K562 (cell line): Measurements from ENCODE around the gene CLCN2. TPM values are rescaled to one million over a fixed set of nuclear protein-coding genes. Genes with fewer than 3 reads are reported as not detected.

Source experiments
- ATAC-seq: fragments of 200-7000 bp; cut with Tn5 transposase; 3 replicates; pipeline ENCODE4 v1.9.1; 2020; ENCODE audit warnings: moderate library complexity
- BruUV-seq: library from RNA; stranded (reverse); fragments of 400-500 nt; replicated peaks from 2 replicates; lab custom pipeline; 2021; lab: Mats Ljungman, UMichigan
- CTCF ChIA-PET: fragments of 300-600 bp; formaldehyde crosslinking; extraction: SDS; loops from one replicate; lab custom pipeline; 2021; ENCODE audit warnings: low intra/inter-chr PET ratio; lab: Yijun Ruan, JAX
- POLR2A ChIA-PET: fragments of 300-600, 350-650 bp; sonication (Branson Sonifier 250); formaldehyde crosslinking; extraction: SDS; loops from one replicate; lab custom pipeline; 2021; ENCODE audit warnings: antibody characterized with exemption, inconsistent platforms; lab: Yijun Ruan, JAX
- DNase-seq, 4 experiments: peaks; one replicate each; pipeline versions ENCODE4 v3.0.0 to v3.0.0-alpha.2; 2011 to 2018; ENCODE audit warnings: low spot score in 3 of 4, mixed read lengths in 3 of 4; ENCODE audit errors: extremely low read depth in 1 of 4
- FAIRE-seq: peaks from 2 replicates; lab custom pipeline; 2011; peaks lifted over from hg19 to GRCh38; lab: Jason Lieb, UNC
- H2AFZ ChIP-seq: 2 replicates; pipeline ENCODE4 v1.6.0; 2011; ENCODE audit warnings: low read depth, low read length, control low read depth, inconsistent platforms
- H3K27ac ChIP-seq: fragments of 200-600 bp; 3 replicates; pipeline ENCODE4 v1.8.0; 2011; ENCODE audit warnings: low read depth, mild to moderate bottlenecking, control low read depth, inconsistent platforms, low read length, moderate library complexity, mixed read lengths; ENCODE audit errors: extremely low read depth
- H3K27me3 ChIP-seq, 2 experiments: fragments of 300-600 bp in 1 of 2; 2 replicates in 1 of 2; 3 replicates in 1 of 2; pipeline versions ENCODE4 v1.6.0 to v1.8.0; 2011; ENCODE audit warnings: inconsistent platforms in 2 of 2, low read length in 2 of 2, mild to moderate bottlenecking in 1 of 2, mixed read lengths in 1 of 2, moderate library complexity in 1 of 2; ENCODE audit not compliant: control insufficient read depth in 2 of 2, insufficient read depth in 2 of 2
- H3K36me3 ChIP-seq: fragments of 300-600 bp; 3 replicates; pipeline ENCODE4 v1.8.0; 2011; ENCODE audit warnings: mild to moderate bottlenecking, low read length, inconsistent platforms; ENCODE audit not compliant: control insufficient read depth, insufficient read depth
- H3K4me1 ChIP-seq, 2 experiments: fragments of 200-600 bp in 1 of 2; replicated peaks in 1 of 2; 2 replicates in 1 of 2; 3 replicates in 1 of 2; pipeline versions ENCODE4 v1.5.1 to v1.8.0; 2011; ENCODE audit warnings: inconsistent platforms in 2 of 2, low read length in 2 of 2, mild to moderate bottlenecking in 1 of 2, mixed read lengths in 1 of 2, moderate library complexity in 1 of 2; ENCODE audit not compliant: control insufficient read depth in 2 of 2, insufficient read depth in 2 of 2
- H3K4me2 ChIP-seq: 2 replicates; pipeline ENCODE4 v1.6.1; 2011; ENCODE audit warnings: low read length, control low read depth, inconsistent platforms, mixed read lengths; ENCODE audit not compliant: insufficient read depth
- H3K4me3 ChIP-seq: fragments of 200-600 bp; sonication (generic), shearing (Covaris generic); 2 replicates; pipeline ENCODE4 v1.5.1; 2016; ENCODE audit warnings: control low read depth, inconsistent platforms
- H3K79me2 ChIP-seq: fragments of 200-600 bp; 3 replicates; pipeline ENCODE4 v1.8.0; 2011; ENCODE audit warnings: low read length, inconsistent platforms; ENCODE audit not compliant: control insufficient read depth, insufficient read depth
- H3K9ac ChIP-seq, 2 experiments: 2 replicates each; pipeline versions ENCODE4 v1.6.0 to v1.6.1; 2011; ENCODE audit warnings: low read depth in 2 of 2, low read length in 2 of 2, control low read depth in 1 of 2, inconsistent platforms in 1 of 2, mild to moderate bottlenecking in 1 of 2, mixed read lengths in 1 of 2; ENCODE audit not compliant: insufficient read depth in 1 of 2
- H3K9me1 ChIP-seq: one replicate; pipeline ENCODE4 v1.6.0; 2011; ENCODE audit warnings: inconsistent platforms, mild to moderate bottlenecking, low read length, moderate library complexity; ENCODE audit not compliant: control insufficient read depth, insufficient read depth
- H3K9me3 ChIP-seq: replicated peaks from 2 replicates; pipeline ENCODE4 v1.5.1; 2011; ENCODE audit warnings: low read depth, low read length, inconsistent platforms; ENCODE audit not compliant: control insufficient read depth, insufficient read depth
- H4K20me1 ChIP-seq: replicated peaks from 2 replicates; pipeline ENCODE4 v1.6.1; 2011; ENCODE audit warnings: low read length, inconsistent platforms, mixed read lengths; ENCODE audit not compliant: control insufficient read depth, insufficient read depth
- TCF7 ChIP-seq: sonication (generic); IDR thresholded peaks from 2 replicates; pipeline ENCODE4 v1.6.1; 2016; ENCODE audit warnings: antibody characterized with exemption, borderline replicate concordance
- ZBTB7A ChIP-seq: IDR thresholded peaks from 2 replicates; pipeline ENCODE4 v1.6.1; 2011; ENCODE audit warnings: low read depth, mild to moderate bottlenecking, low read length, moderate library complexity, borderline replicate concordance; ENCODE audit not compliant: control insufficient read depth
- WGBS: fragments of 100-300 bp; shearing (Covaris generic); methylation state at CpG from one replicate; pipeline ENCODE4 v1.1.6; 2016; ENCODE audit warnings: low coverage, mixed read lengths; ENCODE audit not compliant: insufficient coverage; ENCODE audit errors: missing lambda C conversion rate; 5-methylcytosine and 5-hydroxymethylcytosine counted together
- in situ Hi-C: fragments of 300-500 bp; cut with MboI; formaldehyde crosslinking; loops from 4 replicates; pipeline ENCODE4 v1.15.0; 2018; ENCODE audit warnings: inconsistent platforms, mixed read lengths
- intact Hi-C: fragments of 100-400 bp; cut with micrococcal nuclease; formaldehyde crosslinking; loops from 2 replicates; pipeline ENCODE4 v1.14.2; 2022
- polyA plus RNA-seq, 8 experiments: library from polyadenylated mRNA; depleted of rRNA in 4 of 8; stranded (reverse) in 5 of 8; unstranded in 3 of 8; fragments of >200 nt; fragmentation: Nextera tagmentation in 2 of 8; fragmentation: Illumina TruSeq in 1 of 8; extraction: Ambion mirVana in 2 of 8; extraction: Trizol in 1 of 8; gene quantifications; 2 replicates each; pipeline versions ENCODE4 v1.2.1 to v1.2.3, GENCODE V29; 2011 to 2014; ENCODE audit warnings: inconsistent platforms in 1 of 8, missing spikeins in 1 of 8
- total RNA-seq, 7 experiments: library from RNA; depleted of rRNA in 6 of 7; stranded (reverse); fragments of >200 nt in 6 of 7; fragmentation: Illumina TruSeq in 2 of 7; extraction: Trizol in 2 of 7; gene quantifications; 2 replicates each; pipeline versions ENCODE4 v1.2.1 to v1.2.3, GENCODE V29; 2011 to 2021; ENCODE audit warnings: low replicate concordance in 1 of 7
- TF ChIP-seq, protein P1 (sequence below): fragments of 250-450 bp; sonication (Bioruptor Pico); IDR thresholded peaks from 2 replicates; pipeline ENCODE4 v1.6.1; 2021; ENCODE audit warnings: mild to moderate bottlenecking

Gene CLCN2
- total and polyA plus RNA-seq, 9 of the 15 experiments (the other 6 are each of a cell fraction or from before 2014, with no cell fraction given) = 0.10 to 14.0 (median 6.9) TPM

DNA sequence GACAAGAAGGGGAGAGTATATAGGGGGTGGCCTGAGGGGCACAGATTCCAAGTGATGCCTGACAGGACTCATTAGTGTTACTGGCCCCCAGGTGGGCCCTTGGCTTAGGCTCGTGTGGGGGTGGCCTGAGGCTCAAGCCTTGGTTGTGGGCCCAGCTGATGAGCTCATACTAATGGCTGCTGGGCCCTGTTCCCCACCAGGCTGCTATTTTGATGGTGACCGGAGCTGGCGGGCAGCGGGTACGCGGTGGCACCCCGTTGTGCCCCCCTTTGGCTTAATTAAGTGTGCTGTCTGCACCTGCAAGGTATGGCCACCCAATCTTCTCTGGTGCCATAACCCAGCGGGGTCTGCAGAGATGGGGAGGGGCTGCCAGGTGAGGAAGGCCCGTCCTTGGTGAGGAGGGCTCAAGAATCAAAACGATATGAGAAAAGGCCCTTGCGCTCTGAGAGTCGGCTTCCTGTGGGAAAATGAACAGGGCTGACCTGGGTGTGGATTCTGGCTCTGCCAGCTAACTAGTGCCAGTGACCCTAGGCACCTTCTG is 25.8 kb upstream of the CLCN2 start:
- H3K9ac ChIP-seq = no peak overlapping the region
- H3K79me2 ChIP-seq = no peaks in the 10 kb centered on the region
- no peaks in the 10 kb centered on the region for H3K9me3 ChIP-seq
- peaks cover 0 to 11% of the 10 kb centered on the region in 2 experiments; a peak in 1 of 5 replicates for H3K4me1 ChIP-seq
- FAIRE-seq (no peak), ATAC-seq (no peak), DNase-seq (no peak)
- H3K27ac ChIP-seq = no peak overlapping the region
- H4K20me1 ChIP-seq = peaks cover 5% of the 10 kb centered on the region
- H3K36me3 ChIP-seq = no peaks in the 10 kb centered on the region
- no peak overlapping the region for H3K4me3 ChIP-seq
- no TSS peak for BruUV-seq
- H3K27me3 ChIP-seq = peaks cover 16 to 75% of the 10 kb centered on the region in 2 experiments; a peak in 4 of 5 replicates
- intact Hi-C loops = loop anchor here (10.0 kb wide), 1 partner anchor 328 kb away; the partner anchor contains the start of gene MAGEF1
- in situ Hi-C loops = no loop called here
- no peak for TF ChIP-seq TCF7
- 18% methylated on average over 12 of the region's 12 CpGs for WGBS
- ChIA-PET POLR2A (interaction anchor here (0.6 to 1.6 kb wide), 3 partner anchors 14 to 778 kb away, joined by 3 to 4 read pairs (median 4); no protein-coding TSS in a partner anchor), CTCF (no interaction called here)
- no peaks in the 10 kb centered on the region for H3K9me1 ChIP-seq
- no peak overlapping the region for H3K4me2 ChIP-seq
- H2AFZ ChIP-seq = no peak overlapping the region

DNA sequence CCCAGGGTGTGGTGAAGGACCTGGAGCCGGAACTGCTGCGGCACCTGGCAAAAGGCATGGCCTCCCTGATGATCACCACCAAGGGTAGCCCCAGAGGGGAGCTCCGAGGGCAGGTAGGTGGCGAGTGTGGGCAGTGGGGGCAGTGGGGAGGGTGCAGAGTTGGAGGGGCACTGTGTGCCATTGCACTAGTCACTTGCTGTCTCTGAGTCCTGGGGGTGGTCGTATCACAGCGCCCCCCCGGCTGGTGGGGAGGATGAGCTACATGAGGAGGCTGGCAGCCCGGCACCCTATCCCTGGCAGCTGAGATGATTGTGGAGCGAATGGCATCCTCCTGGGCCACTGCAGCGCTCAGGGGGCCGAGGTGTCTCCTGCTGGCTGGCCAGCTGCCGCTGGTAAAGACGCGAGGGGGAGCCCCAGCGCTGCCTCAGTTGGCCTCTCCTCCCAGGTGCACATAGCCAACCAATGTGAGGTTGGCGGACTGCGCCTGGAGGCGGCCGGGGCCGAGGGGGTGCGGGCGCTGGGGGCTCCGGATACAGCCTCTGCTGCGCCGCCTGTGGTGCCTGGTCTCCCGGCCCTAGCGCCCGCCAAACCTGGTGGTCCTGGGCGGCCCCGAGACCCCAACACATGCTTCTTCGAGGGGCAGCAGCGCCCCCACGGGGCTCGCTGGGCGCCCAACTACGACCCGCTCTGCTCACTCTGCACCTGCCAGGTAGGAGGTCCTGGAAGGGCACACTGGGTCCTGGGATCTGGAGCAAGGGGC is 24.8 kb upstream of the CLCN2 start:
- H2AFZ ChIP-seq = no peak overlapping the region
- FAIRE-seq = no peak
- peaks cover 5% of the 10 kb centered on the region for H4K20me1 ChIP-seq
- no peaks in the 10 kb centered on the region for H3K9me1 ChIP-seq
- ATAC-seq = no peak
- ChIA-PET CTCF (no interaction called here), POLR2A (interaction anchor here (1.1 to 1.6 kb wide), 2 partner anchors 13 to 143 kb away, joined by 4 read pairs; no protein-coding TSS in a partner anchor)
- no peaks in the 10 kb centered on the region for H3K36me3 ChIP-seq
- TF ChIP-seq ZBTB7A = peak; percentile 47; the same call in 1 of the 2 replicates
- TF ChIP-seq, protein P1, sequence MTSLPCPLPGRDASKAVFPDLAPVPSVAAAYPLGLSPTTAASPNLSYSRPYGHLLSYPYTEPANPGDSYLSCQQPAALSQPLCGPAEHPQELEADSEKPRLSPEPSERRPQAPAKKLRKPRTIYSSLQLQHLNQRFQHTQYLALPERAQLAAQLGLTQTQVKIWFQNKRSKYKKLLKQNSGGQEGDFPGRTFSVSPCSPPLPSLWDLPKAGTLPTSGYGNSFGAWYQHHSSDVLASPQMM (CRISPR knock-in tag) = no peak
- H3K27ac ChIP-seq = no peak overlapping the region
- intact Hi-C loops (loop anchor here (10.0 kb wide), 1 partner anchor 329 kb away; the partner anchor contains the start of gene MAGEF1), in situ Hi-C loops (no loop called here)
- no peak overlapping the region for H3K4me2 ChIP-seq
- H3K79me2 ChIP-seq = no peaks in the 10 kb centered on the region
- WGBS = 3% methylated on average over 24 of the region's 37 CpGs
- DNase-seq = no peak
- no peak overlapping the region for H3K9ac ChIP-seq
- BruUV-seq = no TSS peak
- H3K9me3 ChIP-seq = no peaks in the 10 kb centered on the region
- no peak overlapping the region for H3K4me3 ChIP-seq
- H3K27me3 ChIP-seq = peaks cover 19 to 75% of the 10 kb centered on the region in 2 experiments; a peak in 4 of 5 replicates
- peaks cover 0 to 17% of the 10 kb centered on the region in 2 experiments; a peak in 2 of 5 replicates for H3K4me1 ChIP-seq
